Large intestine (tissue), 3 donors: ENCODE measurements around the gene AP5S1. TPM values are rescaled to one million over a fixed set of nuclear protein-coding genes. Genes with fewer than 3 reads are reported as not detected.

ENCODE experiments used
- DNase-seq, 2 donors: peaks; one replicate each; pipeline versions ENCODE4 v3.0.0 to v3.0.0-alpha.2; 2013
- H3K27ac ChIP-seq: one replicate; pipeline ENCODE4 v1.5.1; 2013; ENCODE audit warnings: low read length
- H3K27me3 ChIP-seq: 2 replicates; pipeline ENCODE4 v1.6.1; 2013; ENCODE audit warnings: low read length; ENCODE audit not compliant: control insufficient read depth, insufficient read depth
- H3K36me3 ChIP-seq: 2 replicates; pipeline ENCODE4 v1.6.1; 2013; ENCODE audit warnings: low read length; ENCODE audit not compliant: control insufficient read depth, insufficient read depth
- H3K4me1 ChIP-seq: one replicate; pipeline ENCODE4 v1.6.1; 2013; ENCODE audit warnings: low read length; ENCODE audit not compliant: control insufficient read depth, insufficient read depth
- H3K4me3 ChIP-seq: one replicate; pipeline ENCODE4 v1.5.1; 2013; ENCODE audit warnings: low read length
- H3K9me3 ChIP-seq: one replicate; pipeline ENCODE4 v1.6.1; 2013; ENCODE audit warnings: mild to moderate bottlenecking, low read depth, low read length, moderate library complexity; ENCODE audit not compliant: control insufficient read depth
- WGBS: methylation state at CpG from one replicate; pipeline ENCODE4 v1.1.5; 2013; ENCODE audit warnings: low lambda C conversion rate; ENCODE audit not compliant: insufficient coverage; 5-methylcytosine and 5-hydroxymethylcytosine counted together
- polyA plus RNA-seq: library from polyadenylated mRNA; unstranded; fragments of 120-200 nt; gene quantifications from one replicate; pipeline ENCODE4 v1.2.1, GENCODE V29; 2013

Gene AP5S1
- polyA plus RNA-seq, 1 donor, result 8.2 TPM

DNA sequence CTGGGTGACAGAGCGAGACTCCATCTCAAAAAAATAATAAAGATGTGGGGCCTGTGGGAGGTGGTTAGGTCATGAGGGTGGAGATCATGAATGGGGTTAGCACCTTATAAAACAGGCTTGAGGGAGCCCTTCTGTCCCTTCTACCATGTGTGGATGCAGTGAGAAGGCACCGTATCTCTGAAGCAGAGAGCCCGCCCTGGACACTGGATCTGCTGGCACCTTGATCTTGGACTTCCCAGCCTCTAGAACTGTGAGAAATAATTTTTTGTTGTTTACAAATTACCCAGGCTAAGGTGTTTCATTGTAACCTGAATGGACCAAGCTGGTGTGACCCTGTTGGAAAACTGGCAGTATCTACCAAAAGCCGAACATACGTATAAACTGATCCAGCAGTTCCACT lies 53.2 kb downstream of the AP5S1 start:
- H3K4me1 ChIP-seq, result no peaks in the 10 kb centered on the region
- WGBS, result no CpG with 5 or more reads among the region's 5 CpGs
- no peaks in the 10 kb centered on the region for H3K9me3 ChIP-seq
- no peaks in the 10 kb centered on the region for H3K27me3 ChIP-seq
- no peak for DNase-seq
- H3K27ac ChIP-seq, result no peak overlapping the region
- peaks cover 40% of the 10 kb centered on the region for H3K36me3 ChIP-seq
- no peak overlapping the region for H3K4me3 ChIP-seq

GRCh38 chr20:3874194-3874844 lies 54.0 kb downstream of the AP5S1 start:
- DNase-seq, result no peak
- peaks cover 42% of the 10 kb centered on the region for H3K36me3 ChIP-seq
- 100% methylated on average over 1 of the region's 3 CpGs for WGBS
- no peak overlapping the region for H3K27ac ChIP-seq
- H3K4me3 ChIP-seq, result no peak overlapping the region
- H3K9me3 ChIP-seq, result no peaks in the 10 kb centered on the region
- H3K27me3 ChIP-seq, result no peaks in the 10 kb centered on the region
- no peaks in the 10 kb centered on the region for H3K4me1 ChIP-seq

DNA sequence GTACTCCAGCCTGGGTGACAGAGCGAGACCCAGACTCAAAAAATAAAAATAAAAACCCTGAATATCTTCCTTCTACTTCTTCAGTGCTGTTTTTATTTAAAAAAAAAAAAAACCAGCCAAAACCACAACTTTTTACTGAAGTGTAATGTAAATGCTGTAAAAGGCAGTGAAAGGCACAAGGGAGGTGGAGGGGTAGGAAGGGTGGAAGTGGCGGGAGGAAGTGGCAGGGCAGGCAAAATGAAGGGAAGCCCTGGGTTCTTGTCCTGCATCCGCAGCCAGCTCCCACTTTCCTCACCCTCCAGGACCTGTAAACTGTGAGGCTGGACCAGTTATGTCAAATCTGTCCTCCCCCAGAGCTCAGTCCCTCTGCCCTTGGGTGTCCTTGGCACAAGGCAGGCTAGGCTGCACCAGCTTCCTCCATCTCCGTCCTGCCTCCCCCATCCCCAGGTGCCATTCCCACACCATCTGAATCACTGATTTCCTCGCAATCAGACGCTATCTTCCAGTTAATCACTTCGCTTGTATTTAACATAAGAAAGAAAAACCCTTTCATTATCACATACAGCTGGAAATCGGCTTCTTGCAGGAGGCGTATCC lies 55.1 kb downstream of the AP5S1 start:
- H3K4me3 ChIP-seq, result no peak overlapping the region
- no peaks in the 10 kb centered on the region for H3K27me3 ChIP-seq
- WGBS, result 92% methylated on average over 4 of the region's 9 CpGs
- H3K27ac ChIP-seq, result no peak overlapping the region
- H3K9me3 ChIP-seq, result no peaks in the 10 kb centered on the region
- no peaks in the 10 kb centered on the region for H3K4me1 ChIP-seq
- no peak for DNase-seq
- H3K36me3 ChIP-seq, result peaks cover 36% of the 10 kb centered on the region

GRCh38 chr20:3876000-3876399 lies 55.7 kb downstream of the AP5S1 start:
- H3K4me1 ChIP-seq, result no peaks in the 10 kb centered on the region
- no peaks in the 10 kb centered on the region for H3K9me3 ChIP-seq
- DNase-seq, result no peak
- peaks cover 35% of the 10 kb centered on the region for H3K36me3 ChIP-seq
- no CpG with 5 or more reads among the region's 1 CpG for WGBS
- no peaks in the 10 kb centered on the region for H3K27me3 ChIP-seq
- no peak overlapping the region for H3K27ac ChIP-seq
- H3K4me3 ChIP-seq, result no peak overlapping the region

GRCh38 chr20:3876676-3877075 lies 56.3 kb downstream of the AP5S1 start:
- H3K4me3 ChIP-seq, result no peak overlapping the region
- no peaks in the 10 kb centered on the region for H3K4me1 ChIP-seq
- no peaks in the 10 kb centered on the region for H3K9me3 ChIP-seq
- peaks cover 30% of the 10 kb centered on the region for H3K36me3 ChIP-seq
- DNase-seq, result no peak
- no peaks in the 10 kb centered on the region for H3K27me3 ChIP-seq
- H3K27ac ChIP-seq, result no peak overlapping the region

Other genes with a start within 250 kb of the AP5S1 start
- gene GFRA4, start 157.1 kb upstream of the AP5S1 start, polyA plus RNA-seq, result not detected
- 15.5 TPM for gene ADAM33, start 138.5 kb upstream of the AP5S1 start, polyA plus RNA-seq
- gene SIGLEC1, start 107.9 kb upstream of the AP5S1 start, polyA plus RNA-seq, result 4.3 TPM
- 6.3 TPM for gene HSPA12B, start 87.9 kb upstream of the AP5S1 start, polyA plus RNA-seq
- gene ADISSP, start 52.8 kb upstream of the AP5S1 start, polyA plus RNA-seq, result 20.5 TPM
- gene SPEF1, start 39.1 kb upstream of the AP5S1 start, polyA plus RNA-seq, result 0.19 TPM
- gene CENPB, start 33.8 kb upstream of the AP5S1 start, polyA plus RNA-seq, result 57.5 TPM
- gene CDC25B, start 24.2 kb upstream of the AP5S1 start, polyA plus RNA-seq, result 34.3 TPM
- 28.4 TPM for gene MAVS, start 26.3 kb downstream of the AP5S1 start, polyA plus RNA-seq
- 24.3 TPM for gene PANK2, start 68.8 kb downstream of the AP5S1 start, polyA plus RNA-seq
- gene RNF24, start 195.0 kb downstream of the AP5S1 start, polyA plus RNA-seq, result 8.6 TPM